Liver (tissue), 9 donors: ENCODE measurements around the gene PSMB9. TPM values are rescaled to one million over a fixed set of nuclear protein-coding genes. Genes with fewer than 3 reads are reported as not detected.
"Not testable (repeated sequence)": the region's sequence is repeated elsewhere in the genome, so short reads cannot be mapped to it uniquely, and the experiment has no call there.

Source experiments
- DNase-seq: peaks from one replicate; pipeline ENCODE4 v3.0.0-alpha.2; 2017; ENCODE audit warnings: low spot score
- H3K27ac ChIP-seq, 2 donors: one replicate each; pipeline ENCODE4 v1.7.0; 2013; ENCODE audit warnings: inconsistent platforms in 2 of 2, low read length in 2 of 2, control low read depth in 1 of 2, low read depth in 1 of 2, mild to moderate bottlenecking in 1 of 2
- H3K27me3 ChIP-seq, 4 donors: one replicate each; pipeline versions ENCODE4 v1.6.1 to v1.7.0; 2013; ENCODE audit warnings: low read length in 3 of 4, inconsistent platforms in 1 of 4, mild to moderate bottlenecking in 1 of 4, moderate library complexity in 1 of 4; ENCODE audit not compliant: control insufficient read depth in 4 of 4, insufficient read depth in 4 of 4
- H3K36me3 ChIP-seq, 4 donors: one replicate each; pipeline versions ENCODE4 v1.6.1 to v1.7.0; 2013; ENCODE audit warnings: low read length in 3 of 4, mild to moderate bottlenecking in 3 of 4, low read depth in 1 of 4, moderate library complexity in 1 of 4; ENCODE audit not compliant: control insufficient read depth in 4 of 4, insufficient read depth in 3 of 4
- H3K4me1 ChIP-seq, 4 donors: one replicate each; pipeline versions ENCODE4 v1.6.1 to v1.7.0; 2013; ENCODE audit warnings: low read length in 3 of 4, mild to moderate bottlenecking in 3 of 4, moderate library complexity in 1 of 4; ENCODE audit not compliant: control insufficient read depth in 4 of 4, insufficient read depth in 4 of 4
- H3K4me3 ChIP-seq, 3 donors: one replicate each; pipeline versions ENCODE4 v1.6.1 to v1.7.0; 2013; ENCODE audit warnings: low read length in 3 of 3, control low read depth in 1 of 3, low read depth in 1 of 3, mild to moderate bottlenecking in 1 of 3
- H3K9ac ChIP-seq, 2 donors: one replicate each; pipeline ENCODE4 v1.7.0; 2013; ENCODE audit warnings: low read length in 2 of 2, mild to moderate bottlenecking in 2 of 2, moderate library complexity in 2 of 2, control low read depth in 1 of 2, low read depth in 1 of 2
- H3K9me3 ChIP-seq, 4 donors: one replicate each; pipeline versions ENCODE4 v1.6.1 to v1.7.0; 2013; ENCODE audit warnings: low read length in 3 of 4; ENCODE audit not compliant: control insufficient read depth in 4 of 4
- EGR1 ChIP-seq, 2 donors: IDR thresholded peaks; 2 replicates each; pipeline ENCODE4 v1.6.1; 2016 to 2018; ENCODE audit warnings: antibody characterized with exemption in 2 of 2, low read depth in 2 of 2
- GABPA ChIP-seq, 2 donors: IDR thresholded peaks in 1 of 2; conservative IDR thresholded peaks in 1 of 2; 2 replicates each; pipeline ENCODE4 v1.6.1; 2016; ENCODE audit warnings: antibody characterized with exemption in 2 of 2, mild to moderate bottlenecking in 1 of 2, moderate library complexity in 1 of 2
- HNF4A ChIP-seq, 2 donors: conservative IDR thresholded peaks; 2 replicates each; pipeline ENCODE4 v1.6.1; 2016; ENCODE audit warnings: antibody characterized with exemption in 2 of 2, mild to moderate bottlenecking in 2 of 2
- HNF4G ChIP-seq: IDR thresholded peaks from 2 replicates; pipeline ENCODE4 v1.6.1; 2016; ENCODE audit warnings: antibody characterized with exemption
- JUND ChIP-seq, 2 donors: IDR thresholded peaks; 2 replicates each; pipeline ENCODE4 v1.6.1; 2016; ENCODE audit warnings: antibody characterized with exemption in 2 of 2
- RAD21 ChIP-seq, 2 donors: IDR thresholded peaks; 2 replicates each; pipeline ENCODE4 v1.6.1; 2016; ENCODE audit warnings: antibody characterized with exemption in 2 of 2, mild to moderate bottlenecking in 2 of 2
- RXRA ChIP-seq, 2 donors: IDR thresholded peaks; 2 replicates each; pipeline ENCODE4 v1.6.1; 2017 to 2018; ENCODE audit warnings: antibody characterized with exemption in 2 of 2, mild to moderate bottlenecking in 1 of 2
- SP1 ChIP-seq: IDR thresholded peaks from 2 replicates; pipeline ENCODE4 v1.6.1; 2018; ENCODE audit warnings: antibody characterized with exemption, mild to moderate bottlenecking
- TAF1 ChIP-seq: conservative IDR thresholded peaks from 2 replicates; pipeline ENCODE4 v1.6.1; 2016; ENCODE audit warnings: antibody characterized with exemption, mild to moderate bottlenecking
- YY1 ChIP-seq: IDR thresholded peaks from 2 replicates; pipeline ENCODE4 v1.6.1; 2016; ENCODE audit warnings: antibody characterized with exemption, mild to moderate bottlenecking
- WGBS: extraction: QIAGEN DNeasy Blood & Tissue Kit; methylation state at CpG from one replicate; pipeline ENCODE4 v1.1.7; 2013; 5-methylcytosine and 5-hydroxymethylcytosine counted together
- polyA plus RNA-seq, 2 donors: library from polyadenylated mRNA; stranded (reverse) in 1 of 2; unstranded in 1 of 2; fragments of 200-250 nt in 1 of 2; fragments of >200 nt in 1 of 2; fragmentation: Nextera tagmentation in 1 of 2; extraction: Ambion mirVana in 1 of 2; gene quantifications; one replicate each; pipeline versions ENCODE4 v1.2.1 to v1.2.3, GENCODE V29; 2013 to 2015
- total RNA-seq, 2 donors: library from RNA; depleted of rRNA; stranded (reverse); fragments of >200 nt; gene quantifications; one replicate each; pipeline ENCODE4 v1.2.3, GENCODE V29; 2014
- TF ChIP-seq, protein P1 (sequence below): IDR thresholded peaks from 2 replicates; pipeline ENCODE4 v1.6.1; 2016; ENCODE audit warnings: antibody characterized with exemption, mild to moderate bottlenecking
- TF ChIP-seq, protein P2 (sequence below): fragments of 150-350 bp; IDR thresholded peaks from 2 replicates; pipeline ENCODE4 v1.5.1; 2017; ENCODE audit warnings: improper control_type of control experiment, low read depth, low read length; ENCODE audit not compliant: missing input control
- TF ChIP-seq, protein P3 (sequence below): IDR thresholded peaks from 2 replicates; pipeline ENCODE4 v1.6.1; 2016; ENCODE audit warnings: antibody characterized with exemption
- donor health status: healthy.
- donor health status: healthy.
- donor health status: healthy.
- donor health status: healthy.
- donor health status: healthy.

Gene PSMB9
- total RNA-seq (10 to 100 TPM; 11.7 to 13.4 TPM), polyA plus RNA-seq (10 to 100 TPM; 27.1 to 31.6 TPM)

GRCh38 chr6:32853541-32854375, at the start of gene PSMB9, which contains the start of gene TAP1:
Gene PSMB9, plus strand, starts transcription at chr6:32854192. Its CDS starts 38 bp downstream, at chr6:32854230.
Gene TAP1, minus strand, starts transcription at chr6:32853704. Its CDS starts 68 bp downstream, at chr6:32853636.
- TF ChIP-seq HNF4A (conservative IDR thresholded peaks at IDR 0.05): peak in 1 of 2 donors; percentile 4
- TF ChIP-seq, protein P1, sequence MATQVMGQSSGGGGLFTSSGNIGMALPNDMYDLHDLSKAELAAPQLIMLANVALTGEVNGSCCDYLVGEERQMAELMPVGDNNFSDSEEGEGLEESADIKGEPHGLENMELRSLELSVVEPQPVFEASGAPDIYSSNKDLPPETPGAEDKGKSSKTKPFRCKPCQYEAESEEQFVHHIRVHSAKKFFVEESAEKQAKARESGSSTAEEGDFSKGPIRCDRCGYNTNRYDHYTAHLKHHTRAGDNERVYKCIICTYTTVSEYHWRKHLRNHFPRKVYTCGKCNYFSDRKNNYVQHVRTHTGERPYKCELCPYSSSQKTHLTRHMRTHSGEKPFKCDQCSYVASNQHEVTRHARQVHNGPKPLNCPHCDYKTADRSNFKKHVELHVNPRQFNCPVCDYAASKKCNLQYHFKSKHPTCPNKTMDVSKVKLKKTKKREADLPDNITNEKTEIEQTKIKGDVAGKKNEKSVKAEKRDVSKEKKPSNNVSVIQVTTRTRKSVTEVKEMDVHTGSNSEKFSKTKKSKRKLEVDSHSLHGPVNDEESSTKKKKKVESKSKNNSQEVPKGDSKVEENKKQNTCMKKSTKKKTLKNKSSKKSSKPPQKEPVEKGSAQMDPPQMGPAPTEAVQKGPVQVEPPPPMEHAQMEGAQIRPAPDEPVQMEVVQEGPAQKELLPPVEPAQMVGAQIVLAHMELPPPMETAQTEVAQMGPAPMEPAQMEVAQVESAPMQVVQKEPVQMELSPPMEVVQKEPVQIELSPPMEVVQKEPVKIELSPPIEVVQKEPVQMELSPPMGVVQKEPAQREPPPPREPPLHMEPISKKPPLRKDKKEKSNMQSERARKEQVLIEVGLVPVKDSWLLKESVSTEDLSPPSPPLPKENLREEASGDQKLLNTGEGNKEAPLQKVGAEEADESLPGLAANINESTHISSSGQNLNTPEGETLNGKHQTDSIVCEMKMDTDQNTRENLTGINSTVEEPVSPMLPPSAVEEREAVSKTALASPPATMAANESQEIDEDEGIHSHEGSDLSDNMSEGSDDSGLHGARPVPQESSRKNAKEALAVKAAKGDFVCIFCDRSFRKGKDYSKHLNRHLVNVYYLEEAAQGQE: peak; percentile 71
- no peak for TF ChIP-seq EGR1 (IDR thresholded peaks at IDR 0.05; ENCODE audit: low read depth in 2 of 2)
- TF ChIP-seq TAF1: peak; percentile 73
- TF ChIP-seq RAD21 (IDR thresholded peaks at IDR 0.05): peak; percentile 80 to 84
- TF ChIP-seq RXRA (IDR thresholded peaks at IDR 0.05): no peak
- TF ChIP-seq HNF4G: no peak
- TF ChIP-seq JUND (IDR thresholded peaks at IDR 0.05): peak in 1 of 2 donors; percentile 13
- TF ChIP-seq, protein P2, sequence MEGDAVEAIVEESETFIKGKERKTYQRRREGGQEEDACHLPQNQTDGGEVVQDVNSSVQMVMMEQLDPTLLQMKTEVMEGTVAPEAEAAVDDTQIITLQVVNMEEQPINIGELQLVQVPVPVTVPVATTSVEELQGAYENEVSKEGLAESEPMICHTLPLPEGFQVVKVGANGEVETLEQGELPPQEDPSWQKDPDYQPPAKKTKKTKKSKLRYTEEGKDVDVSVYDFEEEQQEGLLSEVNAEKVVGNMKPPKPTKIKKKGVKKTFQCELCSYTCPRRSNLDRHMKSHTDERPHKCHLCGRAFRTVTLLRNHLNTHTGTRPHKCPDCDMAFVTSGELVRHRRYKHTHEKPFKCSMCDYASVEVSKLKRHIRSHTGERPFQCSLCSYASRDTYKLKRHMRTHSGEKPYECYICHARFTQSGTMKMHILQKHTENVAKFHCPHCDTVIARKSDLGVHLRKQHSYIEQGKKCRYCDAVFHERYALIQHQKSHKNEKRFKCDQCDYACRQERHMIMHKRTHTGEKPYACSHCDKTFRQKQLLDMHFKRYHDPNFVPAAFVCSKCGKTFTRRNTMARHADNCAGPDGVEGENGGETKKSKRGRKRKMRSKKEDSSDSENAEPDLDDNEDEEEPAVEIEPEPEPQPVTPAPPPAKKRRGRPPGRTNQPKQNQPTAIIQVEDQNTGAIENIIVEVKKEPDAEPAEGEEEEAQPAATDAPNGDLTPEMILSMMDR: peak; percentile 79
- TF ChIP-seq YY1: peak; percentile 94
- TF ChIP-seq SP1: peak; percentile 67
- TF ChIP-seq GABPA (IDR thresholded peaks at IDR 0.05 in 1 of 2, conservative IDR thresholded peaks at IDR 0.05 in 1 of 2): peak in 1 of 2 donors; percentile 47
- TF ChIP-seq, protein P3, sequence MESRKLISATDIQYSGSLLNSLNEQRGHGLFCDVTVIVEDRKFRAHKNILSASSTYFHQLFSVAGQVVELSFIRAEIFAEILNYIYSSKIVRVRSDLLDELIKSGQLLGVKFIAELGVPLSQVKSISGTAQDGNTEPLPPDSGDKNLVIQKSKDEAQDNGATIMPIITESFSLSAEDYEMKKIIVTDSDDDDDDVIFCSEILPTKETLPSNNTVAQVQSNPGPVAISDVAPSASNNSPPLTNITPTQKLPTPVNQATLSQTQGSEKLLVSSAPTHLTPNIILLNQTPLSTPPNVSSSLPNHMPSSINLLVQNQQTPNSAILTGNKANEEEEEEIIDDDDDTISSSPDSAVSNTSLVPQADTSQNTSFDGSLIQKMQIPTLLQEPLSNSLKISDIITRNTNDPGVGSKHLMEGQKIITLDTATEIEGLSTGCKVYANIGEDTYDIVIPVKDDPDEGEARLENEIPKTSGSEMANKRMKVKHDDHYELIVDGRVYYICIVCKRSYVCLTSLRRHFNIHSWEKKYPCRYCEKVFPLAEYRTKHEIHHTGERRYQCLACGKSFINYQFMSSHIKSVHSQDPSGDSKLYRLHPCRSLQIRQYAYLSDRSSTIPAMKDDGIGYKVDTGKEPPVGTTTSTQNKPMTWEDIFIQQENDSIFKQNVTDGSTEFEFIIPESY: no peak
- no peaks in the 10 kb centered on the region for H3K27me3 ChIP-seq
- H3K27ac ChIP-seq: peak within 1 kb of the TSS; percentile 98 to 100
- peak; percentile 90 for DNase-seq
- H3K9ac ChIP-seq: peak within 1 kb of the TSS; percentile 86 to 95
- peaks cover 6 to 21% (median 14%) of the 10 kb centered on the region in 4 donors for H3K4me1 ChIP-seq
- H3K9me3 ChIP-seq: no peaks in the 10 kb centered on the region
- WGBS: under 1% methylated on average over 68 of the region's 68 CpGs
- H3K36me3 ChIP-seq: peaks cover 3 to 35% (median 29%) of the 10 kb centered on the region in 4 donors
- peak within 1 kb of the TSS; percentile 81 to 91 (median 88) for H3K4me3 ChIP-seq

GRCh38 chr6:32805404-32805803, 48.6 kb upstream of the PSMB9 start:
- not testable (repeated sequence) for H3K9me3 ChIP-seq, H3K27ac ChIP-seq, H3K9ac ChIP-seq, H3K4me3 ChIP-seq, H3K36me3 ChIP-seq, H3K4me1 ChIP-seq, DNase-seq, H3K27me3 ChIP-seq
